Measurements from ENCODE around the gene GRB14. TPM values are rescaled to one million over a fixed set of nuclear protein-coding genes. Genes with fewer than 3 reads are reported as not detected.
"Not testable (repeated sequence)": the region's sequence is repeated elsewhere in the genome, so short reads cannot be mapped to it uniquely, and the experiment has no call there.

GRB14 gene
- total RNA-seq, 1 donor from 2014 or later = 21.7 TPM

- no peak for DNase-seq (ENCODE audit: low spot score)
Observed at GRCh38 chr2:164560181-164560792, 61.0 kb downstream of the GRB14 start.

GRCh38 chr2:164558450-164558849 is 62.8 kb downstream of the GRB14 start:
- DNase-seq (ENCODE audit: low spot score) = no peak

- DNase-seq (ENCODE audit: low spot score) = no peak
Observed at GRCh38 chr2:164554487-164554886, 66.8 kb downstream of the GRB14 start.

GRCh38 chr2:164551519-164551918 is 69.8 kb downstream of the GRB14 start:
- no peak for DNase-seq (ENCODE audit: low spot score)

DNA sequence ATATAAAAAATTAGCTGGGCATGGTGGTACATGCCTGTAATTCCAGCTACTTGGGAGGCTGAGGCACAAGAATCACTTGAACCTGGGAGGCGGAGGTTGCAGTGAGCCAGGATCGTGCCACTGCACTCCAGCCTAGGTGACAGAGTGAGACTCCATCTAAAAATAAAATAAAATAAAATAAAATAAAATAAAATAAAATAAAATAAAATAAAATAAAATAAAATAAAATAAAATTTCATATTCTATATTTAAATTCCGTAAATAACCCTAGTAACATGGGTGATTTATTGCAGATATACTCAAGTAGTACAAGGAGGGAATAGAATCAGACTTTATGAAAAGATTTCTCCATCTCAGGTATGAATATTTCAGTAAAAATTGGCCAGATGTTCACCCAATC is 71.6 kb downstream of the GRB14 start:
- DNase-seq (ENCODE audit: low spot score) = not testable (repeated sequence)

DNA sequence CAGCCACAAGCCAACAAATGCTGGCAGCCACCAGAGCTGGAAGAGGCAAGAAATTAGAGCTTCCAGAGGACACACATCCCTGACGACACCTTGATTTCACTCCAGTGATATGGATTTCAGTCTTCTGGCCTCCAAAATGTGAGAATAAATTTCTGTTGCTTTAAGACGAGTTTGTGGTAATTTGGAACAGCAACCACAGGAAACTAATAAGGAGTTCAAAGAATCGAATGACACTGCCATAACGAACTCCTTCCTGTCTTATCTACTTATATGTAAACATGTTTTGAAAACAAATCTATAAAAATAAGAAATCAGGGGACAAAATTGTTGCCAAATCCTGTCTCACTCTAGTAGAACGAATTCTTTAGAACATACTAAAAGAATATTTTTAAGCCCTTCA is 75.8 kb downstream of the GRB14 start:
- no peak for DNase-seq (ENCODE audit: low spot score)

- no peak for DNase-seq (ENCODE audit: low spot score)
Observed at GRCh38 chr2:164542581-164543021, 78.7 kb downstream of the GRB14 start.

DNA sequence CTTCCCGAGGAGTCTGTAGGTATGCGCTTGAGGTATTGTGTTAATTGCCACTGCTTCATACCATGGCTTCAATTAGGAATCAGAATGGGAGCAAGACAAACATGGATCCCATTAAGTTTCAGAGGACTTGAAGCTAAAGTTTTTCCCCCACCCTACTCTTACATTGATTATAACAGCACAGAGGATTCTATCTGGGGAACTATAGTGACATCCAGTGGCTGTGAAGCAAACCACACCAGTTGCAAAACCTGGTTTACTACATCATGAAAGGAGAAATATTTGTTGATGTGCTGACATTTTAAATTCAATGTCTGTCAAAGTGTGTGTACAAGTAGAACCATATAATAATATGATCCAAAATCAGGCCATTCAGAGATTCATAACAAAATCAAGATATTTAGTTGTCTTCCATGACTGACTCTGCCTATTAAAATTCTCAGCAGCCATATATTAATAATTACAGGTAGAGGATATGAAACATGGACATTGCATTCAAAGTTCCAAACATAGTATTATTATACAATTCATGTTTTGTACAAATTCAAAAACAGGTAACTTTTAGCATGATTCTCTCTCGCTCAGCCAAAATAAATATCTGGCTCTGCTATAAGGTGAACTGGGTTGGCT is 82.9 kb downstream of the GRB14 start:
- DNase-seq (ENCODE audit: low spot score) = no peak

DNA sequence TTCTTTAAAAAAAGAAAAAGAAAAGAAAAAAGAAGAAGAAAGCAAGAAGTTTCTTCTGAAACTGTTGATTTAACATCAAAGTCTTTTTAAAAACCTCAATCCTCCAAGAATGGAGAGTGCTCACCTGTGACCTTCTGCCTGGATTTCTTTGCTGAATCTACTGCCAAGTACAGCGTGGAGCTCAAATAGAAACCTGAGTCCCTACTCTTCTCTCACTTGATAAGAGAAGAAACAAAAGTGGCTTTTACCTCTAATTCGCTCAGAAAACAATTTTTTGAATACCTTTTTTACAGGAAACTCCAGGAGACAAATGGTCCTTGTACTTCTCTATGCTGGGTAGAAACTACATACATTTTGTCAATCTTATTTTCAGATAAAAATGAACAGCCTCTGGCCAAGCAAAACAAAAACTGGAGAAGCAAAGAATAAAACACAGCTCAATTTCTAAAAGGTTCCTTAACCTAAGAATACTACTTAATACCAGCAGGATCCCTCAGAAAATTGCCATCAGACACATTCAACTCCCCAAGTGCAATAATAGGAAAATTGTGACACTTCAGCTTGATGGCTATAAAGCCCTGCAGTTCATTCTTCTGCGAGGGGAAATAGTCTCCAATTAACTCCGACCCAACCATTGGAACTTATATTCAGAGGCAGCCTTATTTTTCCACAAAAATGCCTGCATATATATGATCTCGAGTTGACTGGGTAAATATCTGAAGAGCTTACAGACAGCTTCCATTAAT is 85.8 kb downstream of the GRB14 start:
- no peak for DNase-seq (ENCODE audit: low spot score)

DNA sequence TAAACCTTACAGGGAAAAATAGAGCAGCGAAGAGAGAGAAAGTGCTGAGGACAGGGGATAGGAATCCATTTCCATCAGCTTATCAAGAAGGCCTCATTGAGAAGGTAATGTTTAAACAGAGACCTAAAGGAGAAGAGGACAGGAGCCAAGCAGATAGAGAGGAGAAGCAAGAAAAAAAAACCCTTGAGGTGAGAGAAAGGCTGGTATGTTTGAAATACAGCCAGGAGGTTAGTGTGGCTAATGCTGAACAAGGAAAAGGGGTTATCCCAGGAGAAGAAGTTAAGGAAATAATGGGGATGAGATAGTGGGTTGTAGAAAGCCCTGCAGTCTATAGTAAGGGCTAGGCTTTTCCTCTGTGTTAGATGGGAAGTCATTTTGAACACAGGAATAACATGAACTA is 90.8 kb downstream of the GRB14 start:
- DNase-seq (ENCODE audit: low spot score) = no peak

- no peak for DNase-seq (ENCODE audit: low spot score)
Observed at GRCh38 chr2:164523726-164524125, 97.6 kb downstream of the GRB14 start.

GRCh38 chr2:164523009-164523408 is 98.3 kb downstream of the GRB14 start:
- no peak for DNase-seq (ENCODE audit: low spot score)

DNA sequence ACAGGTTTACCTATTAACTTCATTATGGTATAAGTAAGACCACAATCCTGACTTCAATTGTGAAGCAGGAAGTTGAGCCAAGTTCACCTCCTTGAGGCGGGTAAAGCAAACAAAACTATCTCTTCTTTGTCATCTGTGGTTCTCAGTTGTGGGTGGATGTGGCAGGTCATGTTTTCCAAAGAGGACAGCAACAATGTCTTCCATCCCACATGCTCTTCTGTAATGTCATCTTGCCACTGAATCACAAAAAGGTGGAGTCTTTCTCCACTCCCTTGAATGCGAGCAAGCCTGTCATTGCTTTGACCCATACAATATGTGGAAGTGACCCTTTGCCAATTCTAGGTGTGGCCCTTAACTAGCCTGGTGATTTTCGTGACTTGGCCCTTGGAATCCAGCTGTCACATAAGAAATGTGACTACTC is 98.7 kb downstream of the GRB14 start:
- DNase-seq (ENCODE audit: low spot score) = no peak

GRCh38 chr2:164515734-164516133 is 105.5 kb downstream of the GRB14 start:
- no peak for DNase-seq (ENCODE audit: low spot score)

GRCh38 chr2:164515030-164515429 is 106.3 kb downstream of the GRB14 start:
- DNase-seq (ENCODE audit: low spot score) = no peak

- no peak for DNase-seq (ENCODE audit: low spot score)
Observed at GRCh38 chr2:164514491-164514890, 106.8 kb downstream of the GRB14 start.

- DNase-seq (ENCODE audit: low spot score) = no peak
Observed at GRCh38 chr2:164512871-164513270, 108.4 kb downstream of the GRB14 start.

- no peak for DNase-seq (ENCODE audit: low spot score)
Observed at GRCh38 chr2:164511738-164512137, 109.5 kb downstream of the GRB14 start.

DNA sequence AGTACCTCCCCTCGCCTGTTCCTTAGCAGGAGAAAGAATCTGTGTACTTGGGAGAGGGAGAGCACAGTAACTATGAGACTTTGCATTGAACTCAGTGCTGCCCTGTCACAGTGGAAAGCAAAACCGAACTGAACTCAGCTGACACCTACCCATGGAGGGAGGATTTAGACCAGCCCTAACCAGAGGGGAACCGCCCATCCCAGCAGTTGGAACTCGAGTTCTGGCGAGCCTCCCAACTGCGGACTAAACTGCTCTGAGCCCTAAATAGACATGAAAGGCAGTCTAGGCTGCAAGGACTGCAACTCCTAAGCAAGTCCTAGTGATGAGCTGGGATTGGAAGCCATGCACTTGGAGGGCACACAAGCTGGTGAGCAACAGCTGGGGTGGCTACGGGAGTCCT is 110.4 kb downstream of the GRB14 start:
- no peak for DNase-seq (ENCODE audit: low spot score)

DNA sequence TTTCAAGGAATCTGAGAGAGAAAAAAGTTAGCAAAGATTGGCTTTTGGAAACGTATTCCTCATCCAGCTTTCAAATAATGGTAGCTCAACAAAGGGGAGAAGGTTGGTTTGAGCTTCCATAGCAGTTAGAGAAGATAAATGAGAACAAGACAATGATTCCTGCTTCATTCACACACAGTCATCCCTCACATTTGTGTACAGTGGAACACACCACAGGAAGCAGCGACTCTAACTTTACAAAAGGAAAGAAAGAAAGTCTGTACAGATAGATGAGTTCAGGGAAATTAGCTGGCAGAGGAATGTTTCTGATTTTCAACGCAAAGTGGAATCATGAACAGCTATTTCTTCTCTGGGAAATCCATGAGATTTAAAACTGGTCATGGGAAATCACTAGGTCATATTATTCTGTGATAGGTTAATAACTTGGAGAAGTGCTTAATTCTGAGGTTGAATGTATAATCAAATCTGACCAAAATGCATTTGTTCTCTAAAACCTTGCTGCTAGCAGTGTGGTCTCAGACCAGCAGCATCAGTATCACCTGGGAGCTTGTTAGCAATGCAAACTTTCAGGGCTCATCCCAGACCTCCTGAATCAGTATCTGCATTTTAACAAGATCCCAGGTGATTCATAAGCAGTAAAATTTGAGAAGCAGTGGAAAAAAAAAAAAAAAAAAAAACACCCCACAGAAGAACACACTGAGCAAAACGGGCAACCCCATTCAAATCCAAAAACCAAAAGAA is 112.0 kb downstream of the GRB14 start:
- DNase-seq (ENCODE audit: low spot score) = no peak

GRCh38 chr2:164504253-164504652 is 117.0 kb downstream of the GRB14 start:
- no peak for DNase-seq (ENCODE audit: low spot score)

DNA sequence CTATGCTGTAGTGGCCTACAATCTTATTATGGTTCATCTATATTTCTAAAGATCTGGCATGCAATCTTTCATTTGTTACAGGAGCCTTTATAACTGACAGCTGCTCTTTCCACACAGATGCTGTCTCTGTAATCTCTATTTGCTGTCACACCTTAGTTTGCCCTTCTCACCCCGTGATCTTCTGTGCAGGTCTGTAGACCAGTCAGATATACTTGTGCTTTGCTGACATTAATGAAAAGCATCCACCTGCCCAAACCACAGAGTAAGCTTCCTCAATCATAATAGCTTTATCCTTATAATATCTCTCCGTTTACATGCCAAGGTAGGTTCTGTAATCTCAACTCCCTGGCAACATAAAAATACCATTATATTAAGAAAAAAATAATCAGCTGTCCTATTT is 122.4 kb downstream of the GRB14 start:
- DNase-seq (ENCODE audit: low spot score) = no peak
